Measurements from ENCODE around the gene SLIT2. TPM values are rescaled to one million over a fixed set of nuclear protein-coding genes. Genes with fewer than 3 reads are reported as not detected.
A peak's percentile ranks its signal among the peaks of the same experiment; 100 is the strongest.

The SLIT2 gene
- polyA plus RNA-seq, 1 donor from 2014 or later, result 26.4 TPM

DNA sequence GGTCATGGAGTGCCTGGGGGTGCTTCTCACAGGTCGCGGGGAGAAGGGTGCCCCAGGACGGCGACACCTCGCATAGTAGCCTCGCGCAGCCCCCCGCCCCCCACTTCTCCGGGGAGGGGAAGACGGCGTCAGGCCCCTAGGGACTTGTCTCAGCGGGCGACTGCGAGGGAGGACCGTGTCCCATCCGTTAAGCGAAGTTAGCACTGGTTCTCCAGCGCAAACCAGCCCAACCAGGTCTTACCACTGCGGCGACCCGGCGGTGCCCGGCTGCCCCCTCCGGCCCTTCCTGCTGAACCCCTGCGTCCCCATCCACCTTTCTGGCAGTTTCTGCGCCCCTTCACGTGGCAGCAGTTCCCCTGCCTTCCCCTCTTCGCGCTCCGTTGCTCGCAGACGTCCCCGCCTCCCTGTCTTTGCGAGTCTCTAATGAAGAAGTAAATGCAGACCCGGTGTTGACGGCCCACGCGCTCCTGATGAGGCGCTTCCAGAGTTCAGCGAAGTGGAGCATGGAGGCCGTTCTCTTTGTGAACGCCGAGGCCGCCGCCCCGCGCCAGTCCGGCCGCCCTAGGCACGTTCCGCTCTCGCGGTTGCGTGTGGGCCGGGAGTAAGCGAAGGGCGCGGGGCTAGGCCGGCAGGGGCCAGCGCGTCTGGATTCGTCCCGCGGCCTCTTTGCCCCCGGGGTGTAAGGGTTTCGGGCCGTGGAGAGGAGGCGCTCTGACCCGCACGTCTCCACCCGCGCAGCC is 3.0 kb downstream of the SLIT2 start:
- Histone ChIP-seq H3K4me2 (ENCODE audit: low read length) (peak overlapping the region; percentile 85), H3K79me2 (replicated peaks; ENCODE audit: insufficient read depth, low read length) (peaks cover 46% of the 10 kb centered on the region), H3F3A (ENCODE audit: insufficient read depth, low read length, poor library complexity, severe bottlenecking) (no peaks in the 10 kb centered on the region), H2AFZ (ENCODE audit: low read depth, low read length) (no peak overlapping the region), H3K27ac (ENCODE audit: low read length) (no peak overlapping the region), H3K27me3 (ENCODE audit: insufficient read depth, low read depth, low read length) (peaks cover 46% of the 10 kb centered on the region), H3K36me3 (ENCODE audit: insufficient read depth, low read length) (no peaks in the 10 kb centered on the region), H3K4me3 (ENCODE audit: low read length) (peak overlapping the region; percentile 87), H3K9ac (ENCODE audit: low read length) (peak overlapping the region; percentile 71), H3K9me3 (ENCODE audit: low read length) (no peaks in the 10 kb centered on the region), H4K20me1 (ENCODE audit: insufficient read depth) (no peaks in the 10 kb centered on the region), H3K9me2 (ENCODE audit: insufficient read depth, low read length) (no peaks in the 10 kb centered on the region)
- TF ChIP-seq, protein P1, sequence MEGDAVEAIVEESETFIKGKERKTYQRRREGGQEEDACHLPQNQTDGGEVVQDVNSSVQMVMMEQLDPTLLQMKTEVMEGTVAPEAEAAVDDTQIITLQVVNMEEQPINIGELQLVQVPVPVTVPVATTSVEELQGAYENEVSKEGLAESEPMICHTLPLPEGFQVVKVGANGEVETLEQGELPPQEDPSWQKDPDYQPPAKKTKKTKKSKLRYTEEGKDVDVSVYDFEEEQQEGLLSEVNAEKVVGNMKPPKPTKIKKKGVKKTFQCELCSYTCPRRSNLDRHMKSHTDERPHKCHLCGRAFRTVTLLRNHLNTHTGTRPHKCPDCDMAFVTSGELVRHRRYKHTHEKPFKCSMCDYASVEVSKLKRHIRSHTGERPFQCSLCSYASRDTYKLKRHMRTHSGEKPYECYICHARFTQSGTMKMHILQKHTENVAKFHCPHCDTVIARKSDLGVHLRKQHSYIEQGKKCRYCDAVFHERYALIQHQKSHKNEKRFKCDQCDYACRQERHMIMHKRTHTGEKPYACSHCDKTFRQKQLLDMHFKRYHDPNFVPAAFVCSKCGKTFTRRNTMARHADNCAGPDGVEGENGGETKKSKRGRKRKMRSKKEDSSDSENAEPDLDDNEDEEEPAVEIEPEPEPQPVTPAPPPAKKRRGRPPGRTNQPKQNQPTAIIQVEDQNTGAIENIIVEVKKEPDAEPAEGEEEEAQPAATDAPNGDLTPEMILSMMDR (IDR thresholded peaks at IDR 0.05; ENCODE audit: poor library complexity, severe bottlenecking), result no peak
- TF ChIP-seq, protein P2, sequence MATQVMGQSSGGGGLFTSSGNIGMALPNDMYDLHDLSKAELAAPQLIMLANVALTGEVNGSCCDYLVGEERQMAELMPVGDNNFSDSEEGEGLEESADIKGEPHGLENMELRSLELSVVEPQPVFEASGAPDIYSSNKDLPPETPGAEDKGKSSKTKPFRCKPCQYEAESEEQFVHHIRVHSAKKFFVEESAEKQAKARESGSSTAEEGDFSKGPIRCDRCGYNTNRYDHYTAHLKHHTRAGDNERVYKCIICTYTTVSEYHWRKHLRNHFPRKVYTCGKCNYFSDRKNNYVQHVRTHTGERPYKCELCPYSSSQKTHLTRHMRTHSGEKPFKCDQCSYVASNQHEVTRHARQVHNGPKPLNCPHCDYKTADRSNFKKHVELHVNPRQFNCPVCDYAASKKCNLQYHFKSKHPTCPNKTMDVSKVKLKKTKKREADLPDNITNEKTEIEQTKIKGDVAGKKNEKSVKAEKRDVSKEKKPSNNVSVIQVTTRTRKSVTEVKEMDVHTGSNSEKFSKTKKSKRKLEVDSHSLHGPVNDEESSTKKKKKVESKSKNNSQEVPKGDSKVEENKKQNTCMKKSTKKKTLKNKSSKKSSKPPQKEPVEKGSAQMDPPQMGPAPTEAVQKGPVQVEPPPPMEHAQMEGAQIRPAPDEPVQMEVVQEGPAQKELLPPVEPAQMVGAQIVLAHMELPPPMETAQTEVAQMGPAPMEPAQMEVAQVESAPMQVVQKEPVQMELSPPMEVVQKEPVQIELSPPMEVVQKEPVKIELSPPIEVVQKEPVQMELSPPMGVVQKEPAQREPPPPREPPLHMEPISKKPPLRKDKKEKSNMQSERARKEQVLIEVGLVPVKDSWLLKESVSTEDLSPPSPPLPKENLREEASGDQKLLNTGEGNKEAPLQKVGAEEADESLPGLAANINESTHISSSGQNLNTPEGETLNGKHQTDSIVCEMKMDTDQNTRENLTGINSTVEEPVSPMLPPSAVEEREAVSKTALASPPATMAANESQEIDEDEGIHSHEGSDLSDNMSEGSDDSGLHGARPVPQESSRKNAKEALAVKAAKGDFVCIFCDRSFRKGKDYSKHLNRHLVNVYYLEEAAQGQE (IDR thresholded peaks at IDR 0.05; ENCODE audit: borderline replicate concordance), result peak; percentile 37
- TF ChIP-seq SMC3 (conservative IDR thresholded peaks at IDR 0.05; ENCODE audit: poor library complexity), result peak; percentile 44
- peak; percentile 79 for TF ChIP-seq MXI1 (conservative IDR thresholded peaks at IDR 0.05; ENCODE audit: poor library complexity, severe bottlenecking)
- no peak for TF ChIP-seq TAF1 (IDR thresholded peaks at IDR 0.05; ENCODE audit: low read depth)
- TF ChIP-seq RAD21 (conservative IDR thresholded peaks at IDR 0.05), result no peak
- TF ChIP-seq POLR2AphosphoS5 (IDR thresholded peaks at IDR 0.05), result peak; percentile 35
- no peak for TF ChIP-seq EP300 (conservative IDR thresholded peaks at IDR 0.05; ENCODE audit: poor library complexity, severe bottlenecking)
- TF ChIP-seq EZH2 (IDR thresholded peaks at IDR 0.05; ENCODE audit: borderline replicate concordance, insufficient read depth, low read length, poor library complexity, severe bottlenecking), result no peak

DNA sequence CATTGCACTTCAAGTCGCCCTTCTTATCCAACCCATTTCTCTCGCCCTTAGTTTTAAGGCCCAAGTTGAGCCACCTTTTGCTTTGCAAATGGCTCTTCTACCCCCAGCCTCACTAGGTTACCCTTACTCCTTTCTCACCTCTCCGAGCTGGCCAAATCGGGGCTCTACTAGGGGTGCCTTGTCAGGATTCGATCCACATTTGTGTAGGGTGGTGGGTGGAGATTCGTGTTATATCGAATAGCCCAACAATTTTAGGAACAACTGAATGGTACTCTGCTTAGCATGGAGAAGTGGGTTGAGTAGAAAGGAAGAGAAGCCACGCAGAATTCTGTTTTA is 3.5 kb downstream of the SLIT2 start:
- Histone ChIP-seq H3K79me2 (replicated peaks; ENCODE audit: insufficient read depth, low read length) (peaks cover 46% of the 10 kb centered on the region), H3K9ac (ENCODE audit: low read length) (peak overlapping the region; percentile 71), H4K20me1 (ENCODE audit: insufficient read depth) (no peaks in the 10 kb centered on the region), H3K9me3 (ENCODE audit: low read length) (no peaks in the 10 kb centered on the region), H3K36me3 (ENCODE audit: insufficient read depth, low read length) (no peaks in the 10 kb centered on the region), H3K27ac (ENCODE audit: low read length) (no peak overlapping the region), H3K27me3 (ENCODE audit: insufficient read depth, low read depth, low read length) (peaks cover 46% of the 10 kb centered on the region), H3F3A (ENCODE audit: insufficient read depth, low read length, poor library complexity, severe bottlenecking) (no peaks in the 10 kb centered on the region), H3K9me2 (ENCODE audit: insufficient read depth, low read length) (no peaks in the 10 kb centered on the region), H3K4me3 (ENCODE audit: low read length) (peak overlapping the region; percentile 87), H3K4me2 (ENCODE audit: low read length) (peak overlapping the region; percentile 85), H2AFZ (ENCODE audit: low read depth, low read length) (no peak overlapping the region)
- TF ChIP-seq SMC3 (conservative IDR thresholded peaks at IDR 0.05; ENCODE audit: poor library complexity), result no peak
- no peak for TF ChIP-seq RAD21 (conservative IDR thresholded peaks at IDR 0.05)
- TF ChIP-seq, protein P1 (IDR thresholded peaks at IDR 0.05; ENCODE audit: poor library complexity, severe bottlenecking), result no peak
- no peak for TF ChIP-seq TAF1 (IDR thresholded peaks at IDR 0.05; ENCODE audit: low read depth)
- no peak for TF ChIP-seq EZH2 (IDR thresholded peaks at IDR 0.05; ENCODE audit: borderline replicate concordance, insufficient read depth, low read length, poor library complexity, severe bottlenecking)
- TF ChIP-seq EP300 (conservative IDR thresholded peaks at IDR 0.05; ENCODE audit: poor library complexity, severe bottlenecking), result no peak
- TF ChIP-seq, protein P2 (IDR thresholded peaks at IDR 0.05; ENCODE audit: borderline replicate concordance), result no peak
- no peak for TF ChIP-seq POLR2AphosphoS5 (IDR thresholded peaks at IDR 0.05)
- TF ChIP-seq MXI1 (conservative IDR thresholded peaks at IDR 0.05; ENCODE audit: poor library complexity, severe bottlenecking), result no peak
